ENCODE measurements around the gene PUS10. TPM values are rescaled to one million over a fixed set of nuclear protein-coding genes. Genes with fewer than 3 reads are reported as not detected.

The PUS10 gene
- total and polyA plus RNA-seq, 2 experiments from 2014 or later: 2.2 to 2.5 TPM

DNA sequence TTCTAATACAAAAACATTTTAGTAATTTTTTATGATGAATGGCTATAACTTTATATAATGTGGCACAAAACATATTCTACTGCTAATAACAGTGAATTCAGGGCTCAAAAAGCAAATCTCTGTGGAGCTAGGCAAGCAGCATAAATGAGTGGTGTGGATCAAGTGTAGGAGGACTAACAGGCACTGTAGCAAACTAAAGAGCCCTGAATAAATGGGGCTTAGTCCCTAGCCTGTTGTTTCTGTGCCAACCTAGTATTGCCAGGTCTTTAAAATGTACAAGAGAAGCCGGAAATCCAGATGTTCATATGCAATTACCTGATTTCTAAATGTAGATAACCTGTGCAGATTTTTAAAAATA lies 118.2 kb downstream of the PUS10 start:
- no peak for DNase-seq (ENCODE audit: low spot score)
- H3K36me3 Mint-ChIP-seq (ENCODE audit: low read depth): no peaks in the 10 kb centered on the region
- no peaks in the 10 kb centered on the region for H3F3A ChIP-seq (replicated peaks; ENCODE audit: low read depth)
- H3K4me3 Mint-ChIP-seq: no peak overlapping the region
- H3K79me2 ChIP-seq (replicated peaks; ENCODE audit: insufficient read depth): no peaks in the 10 kb centered on the region
- H3K9me3 Mint-ChIP-seq: no peaks in the 10 kb centered on the region
- no peak overlapping the region for H2AFZ ChIP-seq
- H3K27me3 Mint-ChIP-seq (ENCODE audit: insufficient read depth, low read depth, poor library complexity): no peaks in the 10 kb centered on the region
- no peaks in the 10 kb centered on the region for H4K20me1 ChIP-seq (replicated peaks; ENCODE audit: insufficient read depth)
- H3K9me2 ChIP-seq (ENCODE audit: insufficient read depth): no peaks in the 10 kb centered on the region
- no peak overlapping the region for H3K27ac ChIP-seq (ENCODE audit: low read depth)
- H3K4me1 Mint-ChIP-seq: no peaks in the 10 kb centered on the region
- H3K4me1 ChIP-seq (ENCODE audit: insufficient read depth): no peaks in the 10 kb centered on the region
- no peak overlapping the region for H3K27ac Mint-ChIP-seq
- TF ChIP-seq, protein P1, sequence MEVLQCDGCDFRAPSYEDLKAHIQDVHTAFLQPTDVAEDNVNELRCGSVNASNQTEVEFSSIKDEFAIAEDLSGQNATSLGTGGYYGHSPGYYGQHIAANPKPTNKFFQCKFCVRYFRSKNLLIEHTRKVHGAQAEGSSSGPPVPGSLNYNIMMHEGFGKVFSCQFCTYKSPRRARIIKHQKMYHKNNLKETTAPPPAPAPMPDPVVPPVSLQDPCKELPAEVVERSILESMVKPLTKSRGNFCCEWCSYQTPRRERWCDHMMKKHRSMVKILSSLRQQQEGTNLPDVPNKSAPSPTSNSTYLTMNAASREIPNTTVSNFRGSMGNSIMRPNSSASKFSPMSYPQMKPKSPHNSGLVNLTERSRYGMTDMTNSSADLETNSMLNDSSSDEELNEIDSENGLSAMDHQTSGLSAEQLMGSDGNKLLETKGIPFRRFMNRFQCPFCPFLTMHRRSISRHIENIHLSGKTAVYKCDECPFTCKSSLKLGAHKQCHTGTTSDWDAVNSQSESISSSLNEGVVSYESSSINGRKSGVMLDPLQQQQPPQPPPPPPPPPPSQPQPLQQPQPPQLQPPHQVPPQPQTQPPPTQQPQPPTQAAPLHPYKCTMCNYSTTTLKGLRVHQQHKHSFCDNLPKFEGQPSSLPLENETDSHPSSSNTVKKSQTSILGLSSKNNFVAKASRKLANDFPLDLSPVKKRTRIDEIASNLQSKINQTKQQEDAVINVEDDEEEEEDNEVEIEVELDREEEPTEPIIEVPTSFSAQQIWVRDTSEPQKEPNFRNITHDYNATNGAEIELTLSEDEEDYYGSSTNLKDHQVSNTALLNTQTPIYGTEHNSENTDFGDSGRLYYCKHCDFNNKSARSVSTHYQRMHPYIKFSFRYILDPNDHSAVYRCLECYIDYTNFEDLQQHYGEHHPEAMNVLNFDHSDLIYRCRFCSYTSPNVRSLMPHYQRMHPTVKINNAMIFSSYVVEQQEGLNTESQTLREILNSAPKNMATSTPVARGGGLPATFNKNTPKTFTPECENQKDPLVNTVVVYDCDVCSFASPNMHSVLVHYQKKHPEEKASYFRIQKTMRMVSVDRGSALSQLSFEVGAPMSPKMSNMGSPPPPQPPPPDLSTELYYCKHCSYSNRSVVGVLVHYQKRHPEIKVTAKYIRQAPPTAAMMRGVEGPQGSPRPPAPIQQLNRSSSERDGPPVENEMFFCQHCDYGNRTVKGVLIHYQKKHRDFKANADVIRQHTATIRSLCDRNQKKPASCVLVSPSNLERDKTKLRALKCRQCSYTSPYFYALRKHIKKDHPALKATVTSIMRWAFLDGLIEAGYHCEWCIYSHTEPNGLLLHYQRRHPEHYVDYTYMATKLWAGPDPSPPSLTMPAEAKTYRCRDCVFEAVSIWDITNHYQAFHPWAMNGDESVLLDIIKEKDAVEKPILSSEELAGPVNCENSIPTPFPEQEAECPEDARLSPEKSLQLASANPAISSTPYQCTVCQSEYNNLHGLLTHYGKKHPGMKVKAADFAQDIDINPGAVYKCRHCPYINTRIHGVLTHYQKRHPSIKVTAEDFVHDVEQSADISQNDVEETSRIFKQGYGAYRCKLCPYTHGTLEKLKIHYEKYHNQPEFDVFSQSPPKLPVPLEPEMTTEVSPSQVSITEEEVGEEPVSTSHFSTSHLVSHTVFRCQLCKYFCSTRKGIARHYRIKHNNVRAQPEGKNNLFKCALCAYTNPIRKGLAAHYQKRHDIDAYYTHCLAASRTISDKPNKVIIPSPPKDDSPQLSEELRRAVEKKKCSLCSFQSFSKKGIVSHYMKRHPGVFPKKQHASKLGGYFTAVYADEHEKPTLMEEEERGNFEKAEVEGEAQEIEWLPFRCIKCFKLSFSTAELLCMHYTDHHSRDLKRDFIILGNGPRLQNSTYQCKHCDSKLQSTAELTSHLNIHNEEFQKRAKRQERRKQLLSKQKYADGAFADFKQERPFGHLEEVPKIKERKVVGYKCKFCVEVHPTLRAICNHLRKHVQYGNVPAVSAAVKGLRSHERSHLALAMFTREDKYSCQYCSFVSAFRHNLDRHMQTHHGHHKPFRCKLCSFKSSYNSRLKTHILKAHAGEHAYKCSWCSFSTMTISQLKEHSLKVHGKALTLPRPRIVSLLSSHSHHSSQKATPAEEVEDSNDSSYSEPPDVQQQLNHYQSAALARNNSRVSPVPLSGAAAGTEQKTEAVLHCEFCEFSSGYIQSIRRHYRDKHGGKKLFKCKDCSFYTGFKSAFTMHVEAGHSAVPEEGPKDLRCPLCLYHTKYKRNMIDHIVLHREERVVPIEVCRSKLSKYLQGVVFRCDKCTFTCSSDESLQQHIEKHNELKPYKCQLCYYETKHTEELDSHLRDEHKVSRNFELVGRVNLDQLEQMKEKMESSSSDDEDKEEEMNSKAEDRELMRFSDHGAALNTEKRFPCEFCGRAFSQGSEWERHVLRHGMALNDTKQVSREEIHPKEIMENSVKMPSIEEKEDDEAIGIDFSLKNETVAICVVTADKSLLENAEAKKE (CRISPR knock-in tag; IDR thresholded peaks at IDR 0.05): no peak
- H3K4me3 ChIP-seq: no peak overlapping the region
- no peak overlapping the region for H3K4me2 ChIP-seq
- no peaks in the 10 kb centered on the region for H3K27me3 ChIP-seq (ENCODE audit: insufficient read depth)
- no peak for ATAC-seq
- H3K36me3 ChIP-seq (ENCODE audit: insufficient read depth): no peaks in the 10 kb centered on the region

DNA sequence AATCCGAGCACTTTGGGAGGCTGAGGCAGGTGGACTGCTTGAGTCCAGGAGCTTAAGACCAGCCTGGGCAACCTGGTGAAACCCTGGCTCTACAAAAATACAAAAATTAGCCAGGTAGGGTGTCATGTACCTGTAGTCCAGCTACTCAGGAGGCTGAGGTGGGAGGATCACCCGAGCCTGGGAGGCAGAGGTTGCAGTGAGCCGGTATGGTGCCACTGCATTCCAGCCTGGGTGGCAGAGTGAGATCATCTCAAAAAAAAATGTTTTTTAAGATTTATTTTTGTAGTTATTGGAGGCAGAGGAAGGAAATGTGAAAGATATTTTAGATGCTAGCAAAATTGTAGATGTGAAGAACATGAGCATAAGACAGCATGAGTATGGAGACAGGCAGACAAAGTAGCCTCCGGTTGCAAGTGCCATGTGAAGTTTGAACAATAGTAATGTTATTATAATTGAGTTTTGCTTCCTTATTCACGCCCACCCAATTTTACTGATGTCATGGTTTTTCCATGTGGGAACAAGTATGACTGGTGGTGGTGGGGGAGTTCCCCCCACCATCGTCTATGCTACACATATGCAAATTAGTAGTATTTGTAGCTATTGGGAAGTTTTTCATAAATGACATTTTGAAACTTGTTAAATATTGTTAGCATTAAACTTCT lies 118.7 kb downstream of the PUS10 start:
- ATAC-seq (no peak), DNase-seq (ENCODE audit: low spot score) (no peak)
- H3K27ac Mint-ChIP-seq: no peak overlapping the region
- H3K36me3 Mint-ChIP-seq (ENCODE audit: low read depth): no peaks in the 10 kb centered on the region
- TF ChIP-seq CREB1 (CRISPR knock-in tag; IDR thresholded peaks at IDR 0.05; ENCODE audit: low read depth) (no peak), EZH2 (IDR thresholded peaks at IDR 0.05; ENCODE audit: low read depth, unreplicated experiment) (no peak), JUNB (IDR thresholded peaks at IDR 0.05; ENCODE audit: unreplicated experiment) (no peak), ZNF331 (CRISPR knock-in tag; IDR thresholded peaks at IDR 0.05; ENCODE audit: low read depth) (no peak)
- H3K79me2 ChIP-seq (replicated peaks; ENCODE audit: insufficient read depth): no peaks in the 10 kb centered on the region
- H3K4me1 ChIP-seq (ENCODE audit: insufficient read depth): no peaks in the 10 kb centered on the region
- H3K4me3 Mint-ChIP-seq: no peak overlapping the region
- no peaks in the 10 kb centered on the region for H3K9me3 Mint-ChIP-seq
- H3K4me3 ChIP-seq: no peak overlapping the region
- H3K4me2 ChIP-seq: no peak overlapping the region
- H2AFZ ChIP-seq: no peak overlapping the region
- no peaks in the 10 kb centered on the region for H3F3A ChIP-seq (replicated peaks; ENCODE audit: low read depth)
- no peaks in the 10 kb centered on the region for H3K9me2 ChIP-seq (ENCODE audit: insufficient read depth)
- no peaks in the 10 kb centered on the region for H3K36me3 ChIP-seq (ENCODE audit: insufficient read depth)
- no peak overlapping the region for H3K27ac ChIP-seq (ENCODE audit: low read depth)
- no peaks in the 10 kb centered on the region for H3K27me3 Mint-ChIP-seq (ENCODE audit: insufficient read depth, low read depth, poor library complexity)
- H3K4me1 Mint-ChIP-seq: no peaks in the 10 kb centered on the region
- no peaks in the 10 kb centered on the region for H4K20me1 ChIP-seq (replicated peaks; ENCODE audit: insufficient read depth)
- H3K27me3 ChIP-seq (ENCODE audit: insufficient read depth): no peaks in the 10 kb centered on the region
